Measurements from ENCODE around the gene COQ10B. TPM values are rescaled to one million over a fixed set of nuclear protein-coding genes. Genes with fewer than 3 reads are reported as not detected.

The COQ10B gene
- total and polyA plus RNA-seq, 2 experiments from 2014 or later, result 7.3 to 24.9 TPM

DNA sequence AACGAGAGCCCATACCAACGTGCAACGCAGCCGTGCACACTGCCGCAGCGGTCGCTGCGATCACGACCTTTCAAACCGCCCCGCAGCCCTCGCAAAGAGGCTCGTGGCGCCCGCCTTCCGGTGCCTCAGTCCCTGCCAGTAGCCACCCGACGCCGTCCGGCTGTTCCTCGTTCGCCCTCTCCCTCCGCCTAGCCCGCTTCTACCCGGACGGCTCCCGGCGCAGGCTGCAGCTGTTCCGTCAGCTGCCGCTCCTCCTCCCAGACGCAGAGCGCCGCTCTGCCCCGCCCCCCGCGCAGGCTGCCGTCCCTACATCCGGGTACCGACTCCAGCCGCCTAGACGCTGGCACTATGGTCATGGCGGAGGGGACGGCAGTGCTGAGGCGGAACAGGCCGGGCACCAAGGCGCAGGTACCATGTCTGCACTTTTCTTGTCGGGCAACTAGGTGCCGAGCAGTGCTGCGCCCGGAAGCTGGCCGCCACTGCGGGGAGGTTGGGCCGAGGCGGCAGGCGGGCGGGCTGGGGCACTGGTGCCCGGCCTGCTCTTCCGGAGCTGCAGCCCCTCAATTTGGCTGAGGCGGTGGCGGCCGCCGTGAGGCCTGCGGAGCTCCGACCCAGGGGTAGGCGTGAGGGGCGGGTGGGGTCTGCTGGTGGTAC is 62.5 kb downstream of the COQ10B start, which contains the start of gene MOB4:
MOB4 (plus strand) TSS at position 328 of the 654 bp plus-strand sequence; CDS start at position 349, 21 bp downstream.
- no peaks in the 10 kb centered on the region for H3K27me3 ChIP-seq
- H3K4me3 ChIP-seq, result peak within 1 kb of the TSS; percentile 63
- TF ChIP-seq, protein P1, sequence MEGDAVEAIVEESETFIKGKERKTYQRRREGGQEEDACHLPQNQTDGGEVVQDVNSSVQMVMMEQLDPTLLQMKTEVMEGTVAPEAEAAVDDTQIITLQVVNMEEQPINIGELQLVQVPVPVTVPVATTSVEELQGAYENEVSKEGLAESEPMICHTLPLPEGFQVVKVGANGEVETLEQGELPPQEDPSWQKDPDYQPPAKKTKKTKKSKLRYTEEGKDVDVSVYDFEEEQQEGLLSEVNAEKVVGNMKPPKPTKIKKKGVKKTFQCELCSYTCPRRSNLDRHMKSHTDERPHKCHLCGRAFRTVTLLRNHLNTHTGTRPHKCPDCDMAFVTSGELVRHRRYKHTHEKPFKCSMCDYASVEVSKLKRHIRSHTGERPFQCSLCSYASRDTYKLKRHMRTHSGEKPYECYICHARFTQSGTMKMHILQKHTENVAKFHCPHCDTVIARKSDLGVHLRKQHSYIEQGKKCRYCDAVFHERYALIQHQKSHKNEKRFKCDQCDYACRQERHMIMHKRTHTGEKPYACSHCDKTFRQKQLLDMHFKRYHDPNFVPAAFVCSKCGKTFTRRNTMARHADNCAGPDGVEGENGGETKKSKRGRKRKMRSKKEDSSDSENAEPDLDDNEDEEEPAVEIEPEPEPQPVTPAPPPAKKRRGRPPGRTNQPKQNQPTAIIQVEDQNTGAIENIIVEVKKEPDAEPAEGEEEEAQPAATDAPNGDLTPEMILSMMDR (IDR thresholded peaks at IDR 0.05; ENCODE audit: low read depth, low read length), result no peak
- peaks cover 24% of the 10 kb centered on the region for H3K4me1 ChIP-seq (ENCODE audit: low read depth)
- DNase-seq (ENCODE audit: low read depth in 1 of 2, low spot score in 1 of 2), result peak; percentile 97
- H3K9me3 ChIP-seq (ENCODE audit: low read depth), result no peaks in the 10 kb centered on the region
- no peaks in the 10 kb centered on the region for H3K36me3 ChIP-seq
- peak within 1 kb of the TSS; percentile 90 for H3K27ac ChIP-seq

DNA sequence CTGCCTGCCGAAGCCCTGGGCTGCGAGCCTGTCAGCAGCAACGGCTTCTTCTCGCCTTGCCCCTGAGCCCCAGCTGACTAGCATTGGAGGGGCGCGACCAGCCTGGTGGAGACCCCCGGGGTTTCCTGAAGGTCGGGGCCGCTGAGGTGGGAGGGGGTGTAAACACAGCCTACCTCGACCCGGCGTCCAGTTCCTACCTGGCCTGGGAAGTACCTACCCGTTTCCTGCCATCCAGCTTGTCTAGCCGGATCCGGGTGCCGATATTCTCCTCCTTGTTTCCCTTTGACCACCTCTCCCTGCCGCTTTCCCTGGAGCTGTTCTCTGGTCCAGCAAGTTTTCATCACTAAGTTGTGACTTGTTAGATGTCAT is 63.0 kb downstream of the COQ10B start:
- peaks cover 24% of the 10 kb centered on the region for H3K4me1 ChIP-seq (ENCODE audit: low read depth)
- no peaks in the 10 kb centered on the region for H3K27me3 ChIP-seq
- no peaks in the 10 kb centered on the region for H3K9me3 ChIP-seq (ENCODE audit: low read depth)
- TF ChIP-seq, protein P1 (IDR thresholded peaks at IDR 0.05; ENCODE audit: low read depth, low read length), result no peak
- peak; percentile 33 to 49 for DNase-seq (ENCODE audit: low read depth in 1 of 2, low spot score in 1 of 2)
- peak overlapping the region; percentile 63 for H3K4me3 ChIP-seq
- peak overlapping the region; percentile 90 for H3K27ac ChIP-seq
- no peaks in the 10 kb centered on the region for H3K36me3 ChIP-seq

DNA sequence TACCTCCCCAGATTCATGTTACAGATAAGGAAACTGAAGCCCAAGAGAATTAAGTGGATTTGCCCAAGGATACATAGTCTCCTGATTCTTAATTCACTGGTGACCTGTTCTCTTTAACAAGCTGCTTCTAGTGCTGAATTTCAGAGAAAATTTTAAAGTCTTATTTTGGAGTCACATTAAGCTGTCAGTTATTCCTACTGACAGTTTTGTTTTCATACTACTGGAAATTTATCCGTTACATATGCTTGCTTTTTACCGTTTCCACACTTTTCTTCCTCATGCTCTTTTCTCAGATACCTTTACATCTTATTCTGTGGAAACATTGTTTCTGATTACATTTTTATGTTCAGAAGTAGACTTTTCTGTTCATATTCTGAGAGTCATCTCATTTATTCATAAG is 63.8 kb downstream of the COQ10B start:
- no peaks in the 10 kb centered on the region for H3K9me3 ChIP-seq (ENCODE audit: low read depth)
- H3K36me3 ChIP-seq, result no peaks in the 10 kb centered on the region
- H3K4me1 ChIP-seq (ENCODE audit: low read depth), result peaks cover 24% of the 10 kb centered on the region
- TF ChIP-seq, protein P1 (IDR thresholded peaks at IDR 0.05; ENCODE audit: low read depth, low read length), result no peak
- peak overlapping the region; percentile 63 for H3K4me3 ChIP-seq
- H3K27ac ChIP-seq, result peak overlapping the region; percentile 90
- no peaks in the 10 kb centered on the region for H3K27me3 ChIP-seq
- no peak for DNase-seq (ENCODE audit: low read depth in 1 of 2, low spot score in 1 of 2)

Other genes with a start within 250 kb of the COQ10B start
- gene ANKRD44, start 142.8 kb upstream of the COQ10B start, total RNA-seq, result 3.5 and 4.0 TPM in 2 replicates
- 3.5 and 5.0 TPM in 2 replicates for gene ANKRD44, start 142.8 kb upstream of the COQ10B start, polyA plus RNA-seq
- 239 and 463 TPM in 2 replicates for gene SF3B1, start 18.5 kb upstream of the COQ10B start, total RNA-seq
- 218 and 276 TPM in 2 replicates for gene SF3B1, start 18.5 kb upstream of the COQ10B start, polyA plus RNA-seq
- 319 and 371 TPM in 2 replicates for gene HSPD1, start 46.3 kb downstream of the COQ10B start, total RNA-seq
- 484 and 551 TPM in 2 replicates for gene HSPD1, start 46.3 kb downstream of the COQ10B start, polyA plus RNA-seq
- 175 and 369 TPM in 2 replicates for gene HSPE1, start 46.8 kb downstream of the COQ10B start, total RNA-seq
- 481 and 620 TPM in 2 replicates for gene HSPE1, start 46.8 kb downstream of the COQ10B start, polyA plus RNA-seq
- gene MOB4, start 62.5 kb downstream of the COQ10B start, total RNA-seq, result 26.4 and 33.0 TPM in 2 replicates
- gene MOB4, start 62.5 kb downstream of the COQ10B start, polyA plus RNA-seq, result 96.4 and 115 TPM in 2 replicates
- gene RFTN2, start 222.0 kb downstream of the COQ10B start, total RNA-seq, result 2.8 and 8.3 TPM in 2 replicates
- 5.0 and 5.9 TPM in 2 replicates for gene RFTN2, start 222.0 kb downstream of the COQ10B start, polyA plus RNA-seq